COLO668 (cell line): ENCODE results near the gene GLTPD2.
"Not testable (repeated sequence)": the region's sequence is repeated elsewhere in the genome, so short reads cannot be mapped to it uniquely, and the experiment has no call there.

ENCODE experiments used
- DNase-seq: peaks from one replicate; lab custom pipeline; 2025; ENCODE audit not compliant: unreplicated experiment; lab: John Stamatoyannopoulos, UW

The GLTPD2 gene

GRCh38 chr17:4807605-4808377, 19.0 kb downstream of the GLTPD2 start:
- DNase-seq: no peak

GRCh38 chr17:4808378-4808767, 19.6 kb downstream of the GLTPD2 start:
- no peak for DNase-seq

- no peak for DNase-seq
These were observed 22.0 kb downstream of the GLTPD2 start for GRCh38 chr17:4810696-4811290.

GRCh38 chr17:4811471-4811870, 22.7 kb downstream of the GLTPD2 start:
- DNase-seq: no peak

GRCh38 chr17:4812690-4813089, 23.9 kb downstream of the GLTPD2 start:
- DNase-seq: no peak

GRCh38 chr17:4815043-4815675, 26.4 kb downstream of the GLTPD2 start:
- DNase-seq: no peak

DNA sequence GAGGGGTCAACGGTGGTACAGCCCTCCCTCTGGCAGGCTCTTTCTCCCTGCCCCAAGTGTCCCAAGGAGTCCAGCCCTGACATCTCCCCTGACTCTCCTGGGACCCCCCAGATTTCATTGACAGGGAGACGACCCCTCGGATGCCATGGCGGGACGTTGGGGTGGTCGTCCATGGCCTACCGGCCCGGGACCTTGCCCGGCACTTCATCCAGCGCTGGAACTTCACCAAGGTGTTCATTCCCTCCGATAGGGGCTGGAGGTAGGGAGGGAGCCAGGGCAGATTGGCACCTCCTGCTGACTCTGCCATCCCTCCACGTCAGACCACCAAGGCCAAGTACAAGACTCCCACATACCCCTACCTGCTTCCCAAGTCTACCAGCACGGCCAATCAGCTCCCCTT, 28.1 kb downstream of the GLTPD2 start:
- DNase-seq: no peak

DNA sequence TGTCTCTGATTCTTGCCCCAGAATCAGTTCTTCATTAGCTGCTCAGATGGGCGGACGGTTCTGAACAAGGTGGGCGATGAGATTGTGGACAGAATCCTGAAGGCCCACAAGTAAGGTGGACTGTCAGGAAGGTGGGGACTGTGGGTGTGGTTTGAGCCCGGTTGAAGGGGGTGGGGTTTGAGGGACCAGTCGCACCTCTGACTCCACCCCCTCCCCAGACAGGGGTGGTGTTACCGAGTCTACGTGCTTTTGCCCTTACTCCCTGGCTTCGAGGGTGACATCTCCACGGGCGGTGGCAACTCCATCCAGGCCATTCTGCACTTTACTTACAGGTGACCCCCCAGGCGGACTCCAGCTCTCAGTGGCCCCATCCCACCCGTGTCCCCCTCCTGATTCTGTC, 29.5 kb downstream of the GLTPD2 start:
- no peak for DNase-seq

GRCh38 chr17:4822835-4823234, 34.1 kb downstream of the GLTPD2 start:
- no peak for DNase-seq

- no peak for DNase-seq
These were observed 34.8 kb downstream of the GLTPD2 start for GRCh38 chr17:4823373-4824089.

GRCh38 chr17:4827399-4827798, 38.6 kb downstream of the GLTPD2 start:
- DNase-seq: no peak

- DNase-seq: not testable (repeated sequence)
These were observed 44.0 kb downstream of the GLTPD2 start for GRCh38 chr17:4832829-4833177.

DNA sequence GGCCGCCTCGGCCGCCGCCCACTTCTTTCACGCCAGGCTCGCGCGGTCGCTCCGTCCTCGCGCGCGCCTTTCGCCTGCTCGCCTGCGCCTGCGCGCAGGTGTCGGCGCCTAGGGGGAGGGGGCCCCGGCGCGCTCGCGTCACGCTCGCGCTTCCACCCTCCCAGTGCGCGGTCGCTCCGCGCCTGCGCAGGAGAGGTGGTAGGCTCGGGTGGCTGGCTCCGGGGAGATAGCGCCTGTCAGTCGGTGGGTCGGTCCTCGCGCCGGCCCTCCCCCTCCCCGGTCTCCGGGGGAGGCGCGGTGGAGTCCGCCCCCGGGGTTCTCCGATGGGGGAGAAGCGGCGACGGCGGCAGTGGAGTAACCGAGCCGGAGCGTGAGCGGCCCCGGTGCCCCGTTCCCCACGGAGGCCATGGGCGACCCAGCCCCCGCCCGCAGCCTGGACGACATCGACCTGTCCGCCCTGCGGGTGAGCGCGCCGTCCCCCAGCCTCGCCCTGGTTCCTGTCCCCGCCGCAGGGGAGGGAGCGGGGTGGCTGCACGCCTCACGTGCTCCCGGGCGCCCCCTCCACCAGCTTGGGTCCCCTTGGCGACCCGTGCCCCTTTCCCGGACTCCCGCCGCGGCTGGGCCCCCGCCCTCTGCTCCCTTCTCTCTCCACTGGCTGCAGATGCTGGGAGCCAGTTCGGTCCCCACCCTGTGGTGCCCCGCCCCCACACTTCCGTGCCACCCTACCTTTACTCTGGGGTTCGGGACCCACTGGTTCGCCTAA, 44.6 kb downstream of the GLTPD2 start, which contains the start of gene MINK1:
Gene MINK1, plus strand, starts transcription at position 163 of the 763 bp plus-strand sequence. Its CDS starts 244 bp downstream, at position 407.
- peak; percentile 95 for DNase-seq

DNA sequence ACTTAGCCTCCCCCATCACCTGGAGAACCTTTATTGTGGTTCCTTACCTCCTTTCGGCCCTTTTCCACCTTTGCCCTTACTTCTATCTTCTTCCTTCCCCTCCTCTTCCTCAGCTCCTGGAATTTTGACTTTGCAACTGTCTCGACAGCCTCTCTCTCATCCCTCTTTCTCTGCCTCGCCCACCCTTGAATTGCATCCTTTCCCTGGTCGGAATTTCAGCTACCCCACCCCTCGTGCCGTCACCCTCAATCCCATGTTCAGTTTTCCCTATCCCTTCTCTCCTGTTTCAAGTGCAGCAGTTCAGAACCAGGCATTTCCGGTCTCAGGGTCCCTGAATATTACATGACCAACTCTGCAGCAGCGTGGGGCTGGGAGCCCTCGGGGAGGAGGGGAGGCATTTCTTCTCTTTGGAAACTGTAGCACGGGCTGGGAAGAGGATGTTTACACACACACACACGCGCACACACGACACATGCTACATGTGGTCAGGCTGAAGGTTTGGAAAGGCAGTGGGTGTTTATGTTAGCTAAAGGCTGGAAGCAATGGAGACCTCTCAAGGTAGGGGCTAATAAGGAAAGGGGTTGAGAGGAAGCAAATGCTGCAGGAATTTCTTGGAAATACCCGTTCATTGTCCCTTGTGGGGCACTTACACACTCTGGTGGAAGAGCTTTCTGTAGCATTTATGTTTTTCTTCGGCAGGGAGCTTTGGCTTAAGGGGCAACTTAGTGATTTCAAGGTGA, 45.3 kb downstream of the GLTPD2 start:
- peak; percentile 29 for DNase-seq

- peak; percentile 13 for DNase-seq
These were observed 45.9 kb downstream of the GLTPD2 start for GRCh38 chr17:4834681-4835020.

GRCh38 chr17:4836221-4836620, 47.5 kb downstream of the GLTPD2 start:
- DNase-seq: no peak

GRCh38 chr17:4837471-4838308, 48.9 kb downstream of the GLTPD2 start:
- no peak for DNase-seq

DNA sequence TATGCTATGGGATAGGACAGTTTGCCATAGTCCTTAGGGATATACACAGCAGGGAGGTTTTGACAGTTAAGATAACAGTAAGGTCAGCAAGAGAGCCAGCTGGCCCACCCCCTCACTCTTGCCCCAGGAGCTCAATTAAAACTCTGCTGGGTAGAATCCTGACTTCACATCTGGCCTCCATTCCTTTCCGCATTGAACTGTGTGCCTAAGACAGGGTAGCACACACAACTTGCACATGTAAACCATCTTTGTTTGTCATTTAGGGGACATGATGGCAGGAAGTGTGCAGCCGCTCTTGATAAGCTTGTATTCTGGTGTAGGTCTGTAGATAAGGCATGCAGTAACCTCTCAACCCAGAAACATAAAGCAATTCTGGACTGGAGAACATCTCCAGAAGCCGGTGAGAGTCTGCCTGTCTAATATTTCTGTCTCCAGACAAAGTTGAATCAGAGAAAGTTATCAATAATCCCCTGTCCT, 49.6 kb downstream of the GLTPD2 start:
- DNase-seq: no peak

DNA sequence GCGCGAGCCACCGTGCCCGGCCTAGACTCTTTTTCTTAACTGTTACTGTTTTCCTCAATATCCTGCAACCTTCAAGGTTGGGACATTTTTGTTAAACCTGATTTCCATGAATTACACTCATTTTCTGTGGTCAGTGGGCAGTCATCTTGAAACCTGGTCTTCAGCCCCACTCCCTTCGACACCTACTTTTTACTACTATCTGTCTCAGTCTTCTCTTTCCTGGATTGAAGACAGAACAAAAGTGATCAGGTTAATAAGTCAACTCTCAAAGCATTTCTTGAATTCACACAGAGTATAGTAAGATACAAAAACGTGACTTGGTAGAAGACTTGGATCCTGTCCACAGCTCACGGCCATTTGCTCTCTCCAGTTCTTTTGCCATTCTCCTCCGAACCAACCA, 50.5 kb downstream of the GLTPD2 start:
- DNase-seq: no peak
